Measurements from ENCODE around the gene DMD.

DNA sequence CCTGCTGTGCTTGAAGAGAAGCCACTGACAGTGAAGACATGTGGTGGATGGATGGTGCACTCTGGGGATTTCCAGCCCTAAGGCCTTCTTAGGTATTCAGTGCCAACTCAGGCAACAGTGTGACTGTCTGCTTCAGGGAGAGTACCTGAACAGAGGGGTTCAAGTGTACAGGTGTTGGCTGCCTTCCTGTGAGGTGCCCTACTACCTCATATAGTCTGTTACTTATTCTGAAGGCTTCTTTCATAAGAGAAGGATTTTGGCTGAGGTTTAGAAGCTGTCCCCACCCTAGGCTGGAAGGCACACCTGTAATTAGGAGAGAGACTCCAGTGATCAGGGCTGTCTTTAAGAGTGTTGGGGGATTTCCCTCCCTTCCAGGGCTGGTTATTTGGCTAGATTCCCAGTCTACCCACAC is 2141.3 kb downstream of the DMD start:
- TF ChIP-seq, protein P1, sequence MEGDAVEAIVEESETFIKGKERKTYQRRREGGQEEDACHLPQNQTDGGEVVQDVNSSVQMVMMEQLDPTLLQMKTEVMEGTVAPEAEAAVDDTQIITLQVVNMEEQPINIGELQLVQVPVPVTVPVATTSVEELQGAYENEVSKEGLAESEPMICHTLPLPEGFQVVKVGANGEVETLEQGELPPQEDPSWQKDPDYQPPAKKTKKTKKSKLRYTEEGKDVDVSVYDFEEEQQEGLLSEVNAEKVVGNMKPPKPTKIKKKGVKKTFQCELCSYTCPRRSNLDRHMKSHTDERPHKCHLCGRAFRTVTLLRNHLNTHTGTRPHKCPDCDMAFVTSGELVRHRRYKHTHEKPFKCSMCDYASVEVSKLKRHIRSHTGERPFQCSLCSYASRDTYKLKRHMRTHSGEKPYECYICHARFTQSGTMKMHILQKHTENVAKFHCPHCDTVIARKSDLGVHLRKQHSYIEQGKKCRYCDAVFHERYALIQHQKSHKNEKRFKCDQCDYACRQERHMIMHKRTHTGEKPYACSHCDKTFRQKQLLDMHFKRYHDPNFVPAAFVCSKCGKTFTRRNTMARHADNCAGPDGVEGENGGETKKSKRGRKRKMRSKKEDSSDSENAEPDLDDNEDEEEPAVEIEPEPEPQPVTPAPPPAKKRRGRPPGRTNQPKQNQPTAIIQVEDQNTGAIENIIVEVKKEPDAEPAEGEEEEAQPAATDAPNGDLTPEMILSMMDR (IDR thresholded peaks at IDR 0.05), result no peak
- TF ChIP-seq POLR2A (IDR thresholded peaks at IDR 0.05), result no peak

Measured in ovary (tissue), 3 donors.